Bronchial epithelial cell (primary cell): ENCODE data around the gene DVL1. TPM values are rescaled to one million over a fixed set of nuclear protein-coding genes. Genes with fewer than 3 reads are reported as not detected.

Source experiments
- DNase-seq: peaks from one replicate; pipeline ENCODE4 v3.0.0-alpha.2; 2010; ENCODE audit warnings: low read depth
- FAIRE-seq: peaks from 2 replicates; lab custom pipeline; 2011; peaks lifted over from hg19 to GRCh38; lab: Jason Lieb, UNC
- H3K27me3 ChIP-seq: 2 replicates; pipeline ENCODE4 v1.5.1; 2011; ENCODE audit warnings: low read length; ENCODE audit not compliant: control insufficient read depth, insufficient read depth
- H3K36me3 ChIP-seq: 2 replicates; pipeline ENCODE4 v1.5.1; 2011; ENCODE audit warnings: low read length; ENCODE audit not compliant: control insufficient read depth, insufficient read depth
- H3K4me3 ChIP-seq: 2 replicates; pipeline ENCODE4 v1.5.1; 2011; ENCODE audit warnings: mild to moderate bottlenecking, low read depth, low read length, control low read depth
- total RNA-seq: library from RNA; depleted of rRNA; stranded (reverse); fragments of >200 nt; gene quantifications from 2 replicates; pipeline ENCODE4 v1.2.1, GENCODE V29; 2014
- TF ChIP-seq, protein P1 (sequence below): IDR thresholded peaks from 2 replicates; pipeline ENCODE4 v1.5.1; 2011; ENCODE audit warnings: mild to moderate bottlenecking, moderate library complexity, low read length, control low read depth, inconsistent platforms; ENCODE audit not compliant: insufficient read depth, severe bottlenecking

DVL1 gene
- total RNA-seq, 1 donor from 2014 or later: 233 TPM

DNA sequence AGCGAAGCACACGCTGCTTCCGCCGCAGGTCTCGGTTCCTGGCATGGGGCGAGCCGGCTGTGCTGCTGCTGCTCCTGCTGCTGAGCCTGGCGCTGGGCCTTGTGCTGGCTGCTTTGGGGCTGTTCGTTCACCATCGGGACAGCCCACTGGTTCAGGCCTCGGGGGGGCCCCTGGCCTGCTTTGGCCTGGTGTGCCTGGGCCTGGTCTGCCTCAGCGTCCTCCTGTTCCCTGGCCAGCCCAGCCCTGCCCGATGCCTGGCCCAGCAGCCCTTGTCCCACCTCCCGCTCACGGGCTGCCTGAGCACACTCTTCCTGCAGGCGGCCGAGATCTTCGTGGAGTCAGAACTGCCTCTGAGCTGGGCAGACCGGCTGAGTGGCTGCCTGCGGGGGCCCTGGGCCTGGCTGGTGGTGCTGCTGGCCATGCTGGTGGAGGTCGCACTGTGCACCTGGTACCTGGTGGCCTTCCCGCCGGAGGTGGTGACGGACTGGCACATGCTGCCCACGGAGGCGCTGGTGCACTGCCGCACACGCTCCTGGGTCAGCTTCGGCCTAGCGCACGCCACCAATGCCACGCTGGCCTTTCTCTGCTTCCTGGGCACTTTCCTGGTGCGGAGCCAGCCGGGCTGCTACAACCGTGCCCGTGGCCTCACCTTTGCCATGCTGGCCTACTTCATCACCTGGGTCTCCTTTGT, 15.5 kb downstream of the DVL1 start:
- H3K4me3 ChIP-seq: no peak overlapping the region
- TF ChIP-seq, protein P1, sequence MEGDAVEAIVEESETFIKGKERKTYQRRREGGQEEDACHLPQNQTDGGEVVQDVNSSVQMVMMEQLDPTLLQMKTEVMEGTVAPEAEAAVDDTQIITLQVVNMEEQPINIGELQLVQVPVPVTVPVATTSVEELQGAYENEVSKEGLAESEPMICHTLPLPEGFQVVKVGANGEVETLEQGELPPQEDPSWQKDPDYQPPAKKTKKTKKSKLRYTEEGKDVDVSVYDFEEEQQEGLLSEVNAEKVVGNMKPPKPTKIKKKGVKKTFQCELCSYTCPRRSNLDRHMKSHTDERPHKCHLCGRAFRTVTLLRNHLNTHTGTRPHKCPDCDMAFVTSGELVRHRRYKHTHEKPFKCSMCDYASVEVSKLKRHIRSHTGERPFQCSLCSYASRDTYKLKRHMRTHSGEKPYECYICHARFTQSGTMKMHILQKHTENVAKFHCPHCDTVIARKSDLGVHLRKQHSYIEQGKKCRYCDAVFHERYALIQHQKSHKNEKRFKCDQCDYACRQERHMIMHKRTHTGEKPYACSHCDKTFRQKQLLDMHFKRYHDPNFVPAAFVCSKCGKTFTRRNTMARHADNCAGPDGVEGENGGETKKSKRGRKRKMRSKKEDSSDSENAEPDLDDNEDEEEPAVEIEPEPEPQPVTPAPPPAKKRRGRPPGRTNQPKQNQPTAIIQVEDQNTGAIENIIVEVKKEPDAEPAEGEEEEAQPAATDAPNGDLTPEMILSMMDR: no peak
- peaks cover 16% of the 10 kb centered on the region for H3K36me3 ChIP-seq
- H3K27me3 ChIP-seq: no peaks in the 10 kb centered on the region
- DNase-seq: no peak
- no peak for FAIRE-seq

DNA sequence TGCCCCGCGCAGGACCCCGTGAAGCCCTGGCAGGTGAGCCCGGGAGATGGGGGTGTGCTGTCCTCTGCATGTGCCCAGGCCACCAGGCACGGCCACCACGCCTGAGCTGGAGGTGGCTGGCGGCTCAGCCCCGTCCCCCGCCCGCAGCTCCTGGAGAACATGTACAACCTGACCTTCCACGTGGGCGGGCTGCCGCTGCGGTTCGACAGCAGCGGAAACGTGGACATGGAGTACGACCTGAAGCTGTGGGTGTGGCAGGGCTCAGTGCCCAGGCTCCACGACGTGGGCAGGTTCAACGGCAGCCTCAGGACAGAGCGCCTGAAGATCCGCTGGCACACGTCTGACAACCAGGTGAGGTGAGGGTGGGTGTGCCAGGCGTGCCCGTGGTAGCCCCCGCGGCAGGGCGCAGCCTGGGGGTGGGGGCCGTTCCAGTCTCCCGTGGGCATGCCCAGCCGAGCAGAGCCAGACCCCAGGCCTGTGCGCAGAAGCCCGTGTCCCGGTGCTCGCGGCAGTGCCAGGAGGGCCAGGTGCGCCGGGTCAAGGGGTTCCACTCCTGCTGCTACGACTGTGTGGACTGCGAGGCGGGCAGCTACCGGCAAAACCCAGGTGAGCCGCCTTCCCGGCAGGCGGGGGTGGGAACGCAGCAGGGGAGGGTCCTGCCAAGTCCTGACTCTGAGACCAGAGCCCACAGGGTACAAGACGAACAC, 16.3 kb downstream of the DVL1 start:
- H3K36me3 ChIP-seq: peaks cover 12% of the 10 kb centered on the region
- H3K27me3 ChIP-seq: no peaks in the 10 kb centered on the region
- H3K4me3 ChIP-seq: no peak overlapping the region
- FAIRE-seq (no peak), DNase-seq (peak; percentile 49)
- TF ChIP-seq, protein P1: no peak

DNA sequence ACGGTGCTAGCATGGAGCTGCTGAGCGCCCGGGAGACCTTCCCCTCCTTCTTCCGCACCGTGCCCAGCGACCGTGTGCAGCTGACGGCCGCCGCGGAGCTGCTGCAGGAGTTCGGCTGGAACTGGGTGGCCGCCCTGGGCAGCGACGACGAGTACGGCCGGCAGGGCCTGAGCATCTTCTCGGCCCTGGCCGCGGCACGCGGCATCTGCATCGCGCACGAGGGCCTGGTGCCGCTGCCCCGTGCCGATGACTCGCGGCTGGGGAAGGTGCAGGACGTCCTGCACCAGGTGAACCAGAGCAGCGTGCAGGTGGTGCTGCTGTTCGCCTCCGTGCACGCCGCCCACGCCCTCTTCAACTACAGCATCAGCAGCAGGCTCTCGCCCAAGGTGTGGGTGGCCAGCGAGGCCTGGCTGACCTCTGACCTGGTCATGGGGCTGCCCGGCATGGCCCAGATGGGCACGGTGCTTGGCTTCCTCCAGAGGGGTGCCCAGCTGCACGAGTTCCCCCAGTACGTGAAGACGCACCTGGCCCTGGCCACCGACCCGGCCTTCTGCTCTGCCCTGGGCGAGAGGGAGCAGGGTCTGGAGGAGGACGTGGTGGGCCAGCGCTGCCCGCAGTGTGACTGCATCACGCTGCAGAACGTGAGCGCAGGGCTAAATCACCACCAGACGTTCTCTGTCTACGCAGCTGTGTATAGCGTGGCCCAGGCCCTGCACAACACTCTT, 17.0 kb downstream of the DVL1 start:
- TF ChIP-seq, protein P1: no peak
- FAIRE-seq (no peak), DNase-seq (no peak)
- H3K36me3 ChIP-seq: peaks cover 11% of the 10 kb centered on the region
- H3K27me3 ChIP-seq: no peaks in the 10 kb centered on the region
- no peak overlapping the region for H3K4me3 ChIP-seq

DNA sequence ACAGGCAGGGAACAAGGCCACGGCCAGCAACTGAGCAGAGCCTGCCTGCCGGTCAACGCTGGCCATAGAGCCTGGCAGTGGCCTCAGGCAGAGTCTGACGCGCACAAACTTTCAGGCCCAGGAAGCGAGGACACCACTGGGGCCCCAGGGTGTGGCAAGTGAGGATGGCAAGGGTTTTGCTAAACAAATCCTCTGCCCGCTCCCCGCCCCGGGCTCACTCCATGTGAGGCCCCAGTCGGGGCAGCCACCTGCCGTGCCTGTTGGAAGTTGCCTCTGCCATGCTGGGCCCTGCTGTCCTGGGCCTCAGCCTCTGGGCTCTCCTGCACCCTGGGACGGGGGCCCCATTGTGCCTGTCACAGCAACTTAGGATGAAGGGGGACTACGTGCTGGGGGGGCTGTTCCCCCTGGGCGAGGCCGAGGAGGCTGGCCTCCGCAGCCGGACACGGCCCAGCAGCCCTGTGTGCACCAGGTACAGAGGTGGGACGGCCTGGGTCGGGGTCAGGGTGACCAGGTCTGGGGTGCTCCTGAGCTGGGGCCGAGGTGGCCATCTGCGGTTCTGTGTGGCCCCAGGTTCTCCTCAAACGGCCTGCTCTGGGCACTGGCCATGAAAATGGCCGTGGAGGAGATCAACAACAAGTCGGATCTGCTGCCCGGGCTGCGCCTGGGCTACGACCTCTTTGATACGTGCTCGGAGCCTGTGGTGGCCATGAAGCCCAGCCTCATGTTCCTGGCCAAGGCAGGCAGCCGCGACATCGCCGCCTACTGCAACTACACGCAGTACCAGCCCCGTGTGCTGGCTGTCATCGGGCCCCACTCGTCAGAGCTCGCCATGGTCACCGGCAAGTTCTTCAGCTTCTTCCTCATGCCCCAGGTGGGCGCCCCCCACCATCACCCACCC, 17.9 kb downstream of the DVL1 start, which contains the start of gene TAS1R3:
Gene TAS1R3 (plus strand): TSS at position 213 of the 898 bp plus-strand sequence. CDS start 66 bp downstream, at position 279.
- DNase-seq (no peak), FAIRE-seq (no peak)
- H3K36me3 ChIP-seq: peaks cover 9% of the 10 kb centered on the region
- TF ChIP-seq, protein P1: no peak
- H3K27me3 ChIP-seq: no peaks in the 10 kb centered on the region
- no peak within 1 kb of the TSS for H3K4me3 ChIP-seq

DNA sequence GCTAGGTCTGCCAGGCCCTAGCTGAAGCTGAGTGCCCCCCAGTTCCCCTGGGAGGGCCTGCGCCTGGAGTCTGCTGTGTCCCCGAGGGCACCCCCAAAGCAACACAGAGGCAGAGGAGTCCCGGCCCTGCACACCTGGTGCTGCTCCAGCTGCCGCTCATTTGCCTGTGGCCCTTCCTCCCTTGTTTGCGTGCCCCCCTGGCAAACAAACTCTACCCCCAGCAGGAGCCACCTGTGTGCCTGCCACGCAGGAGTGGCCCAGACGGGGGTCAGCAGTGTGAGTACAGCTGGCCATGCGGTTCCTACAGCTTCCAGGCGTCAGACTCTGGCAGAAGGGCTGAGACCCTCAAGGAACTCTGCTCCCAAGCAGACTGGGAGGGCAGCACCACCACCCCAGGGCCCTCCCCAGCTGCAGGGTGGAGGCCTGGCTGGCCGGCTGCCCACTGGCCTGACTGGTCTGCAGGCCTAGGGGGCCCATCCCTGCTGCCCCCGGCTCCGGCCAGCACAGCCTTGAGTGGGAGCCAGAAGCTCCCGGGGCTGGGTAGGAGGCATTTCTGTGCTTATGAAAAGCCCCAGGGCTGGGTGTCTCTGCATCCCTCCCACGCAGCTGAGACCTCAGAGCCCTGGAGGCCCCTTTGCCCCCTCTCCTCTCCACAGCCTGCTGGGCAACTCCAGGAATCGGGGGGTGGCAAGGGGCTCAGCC, 18.7 kb downstream of the DVL1 start:
- Histone ChIP-seq H3K36me3 (peaks cover 9% of the 10 kb centered on the region), H3K4me3 (no peak overlapping the region), H3K27me3 (no peaks in the 10 kb centered on the region)
- TF ChIP-seq, protein P1: no peak
- FAIRE-seq (no peak), DNase-seq (no peak)
